Nucleus accumbens (tissue), 56 donors: Measurements from ENCODE around the gene ARHGEF19.

Experiments used
- DNase-seq, 56 donors: peaks; one replicate each; lab custom pipeline; 2025; lab: John Stamatoyannopoulos, UW

The ARHGEF19 gene

GRCh38 chr1:16187748-16188401 is 24.6 kb downstream of the ARHGEF19 start:
- peak in 45 of 56 donors; percentile 5 to 79 (median 36) for DNase-seq

GRCh38 chr1:16186655-16187235 is 25.7 kb downstream of the ARHGEF19 start:
- no peak for DNase-seq

- DNase-seq, result no peak
Observed at GRCh38 chr1:16184557-16185303, 27.7 kb downstream of the ARHGEF19 start.

GRCh38 chr1:16183765-16184556 is 28.5 kb downstream of the ARHGEF19 start:
- DNase-seq, result no peak

GRCh38 chr1:16183179-16183578 is 29.3 kb downstream of the ARHGEF19 start:
- no peak for DNase-seq

GRCh38 chr1:16181887-16182719 is 30.3 kb downstream of the ARHGEF19 start:
- DNase-seq, result no peak

- DNase-seq, result no peak
Observed at GRCh38 chr1:16180291-16180824, 32.1 kb downstream of the ARHGEF19 start.

GRCh38 chr1:16178596-16179497 is 33.6 kb downstream of the ARHGEF19 start:
- DNase-seq, result no peak

- no peak for DNase-seq
Observed at GRCh38 chr1:16177306-16177705, 35.1 kb downstream of the ARHGEF19 start.

GRCh38 chr1:16176653-16177052 is 35.8 kb downstream of the ARHGEF19 start:
- DNase-seq, result no peak

- peak in 45 of 56 donors; percentile 7 to 85 (median 40) for DNase-seq
Observed at GRCh38 chr1:16175610-16176553, 36.6 kb downstream of the ARHGEF19 start.

GRCh38 chr1:16174886-16175598 is 37.4 kb downstream of the ARHGEF19 start:
- DNase-seq, result peak in 27 of 56 donors; percentile 3 to 61 (median 22)

- DNase-seq, result no peak
Observed at GRCh38 chr1:16174261-16174868, 38.1 kb downstream of the ARHGEF19 start.

GRCh38 chr1:16173447-16174260 is 38.8 kb downstream of the ARHGEF19 start:
- DNase-seq, result peak in 1 of 56 donors; percentile 17

GRCh38 chr1:16172964-16173446 is 39.4 kb downstream of the ARHGEF19 start:
- no peak for DNase-seq
